Keratinocyte (primary cell): ENCODE results near the gene ABCB9. TPM values are rescaled to one million over a fixed set of nuclear protein-coding genes. Genes with fewer than 3 reads are reported as not detected.

Experiments
- DNase-seq: peaks from one replicate; pipeline ENCODE4 v3.0.0-alpha.2; 2011; ENCODE audit warnings: low read depth, missing footprints, low spot score
- FAIRE-seq: peaks from 2 replicates; lab custom pipeline; 2011; peaks lifted over from hg19 to GRCh38; lab: Jason Lieb, UNC
- H2AFZ ChIP-seq: 2 replicates; pipeline ENCODE4 v1.6.0; 2012; ENCODE audit warnings: low read length, control low read depth, inconsistent platforms; ENCODE audit not compliant: control insufficient read depth
- H3K27ac ChIP-seq: 2 replicates; pipeline ENCODE4 v1.5.1; 2011; ENCODE audit warnings: low read length; ENCODE audit not compliant: control insufficient read depth, insufficient read depth
- H3K27me3 ChIP-seq: 3 replicates; pipeline ENCODE4 v1.6.0; 2011; ENCODE audit warnings: low read length; ENCODE audit not compliant: control insufficient read depth, insufficient read depth; ENCODE audit errors: extremely low read depth
- H3K36me3 ChIP-seq, 2 experiments: 2 replicates in 1 of 2; 3 replicates in 1 of 2; pipeline ENCODE4 v1.5.1; 2011; ENCODE audit warnings: low read length in 2 of 2, mild to moderate bottlenecking in 1 of 2; ENCODE audit not compliant: control insufficient read depth in 2 of 2, insufficient read depth in 2 of 2; ENCODE audit errors: extremely low read depth in 1 of 2
- H3K4me1 ChIP-seq: 3 replicates; pipeline ENCODE4 v1.5.1; 2011; ENCODE audit warnings: low read length; ENCODE audit not compliant: control insufficient read depth, insufficient read depth; ENCODE audit errors: extremely low read depth
- H3K4me2 ChIP-seq: 3 replicates; pipeline ENCODE4 v1.6.0; 2011; ENCODE audit warnings: low read depth, low read length; ENCODE audit not compliant: control insufficient read depth, insufficient read depth; ENCODE audit errors: extremely low read depth
- H3K4me3 ChIP-seq, 3 experiments: fragments of 200-600 bp in 1 of 3; sonication (generic) in 1 of 3; 2 replicates in 2 of 3; 3 replicates in 1 of 3; pipeline ENCODE4 v1.5.1; 2011 to 2016; ENCODE audit warnings: low read length in 3 of 3, mild to moderate bottlenecking in 3 of 3, control low read depth in 2 of 3, inconsistent platforms in 1 of 3, low read depth in 1 of 3, mixed read lengths in 1 of 3, mixed run types in 1 of 3, moderate library complexity in 1 of 3; ENCODE audit not compliant: control insufficient read depth in 2 of 3, insufficient read depth in 2 of 3; ENCODE audit errors: extremely low read depth in 1 of 3
- H3K79me2 ChIP-seq: 2 replicates; pipeline ENCODE4 v1.6.0; 2012; ENCODE audit warnings: low read length; ENCODE audit not compliant: control insufficient read depth, insufficient read depth
- H3K9ac ChIP-seq: 3 replicates; pipeline ENCODE4 v1.6.0; 2011; ENCODE audit warnings: low read length; ENCODE audit not compliant: control insufficient read depth, insufficient read depth; ENCODE audit errors: extremely low read depth
- H3K9me1 ChIP-seq: 3 replicates; pipeline ENCODE4 v1.6.0; 2011; ENCODE audit warnings: low read length; ENCODE audit not compliant: control insufficient read depth, insufficient read depth; ENCODE audit errors: extremely low read depth
- H3K9me3 ChIP-seq: 2 replicates; pipeline ENCODE4 v1.5.1; 2012; ENCODE audit warnings: low read depth, low read length; ENCODE audit not compliant: control insufficient read depth
- H4K20me1 ChIP-seq: 3 replicates; pipeline ENCODE4 v1.6.0; 2011; ENCODE audit warnings: low read length; ENCODE audit not compliant: control insufficient read depth, insufficient read depth; ENCODE audit errors: extremely low read depth
- EZH2 ChIP-seq: IDR thresholded peaks from one replicate; pipeline ENCODE4 v1.6.1; 2012; ENCODE audit warnings: inconsistent platforms, mild to moderate bottlenecking, low read length, moderate library complexity
- dilution Hi-C: fragments of 300-500 bp; cut with MboI; formaldehyde crosslinking; loops from one replicate; pipeline ENCODE4 v1.7.0; 2020; ENCODE audit warnings: low sequenced_read_pairs; ENCODE audit not compliant: extremely low pct_ligation_motif_present
- polyA plus RNA-seq, 5 experiments: library from polyadenylated mRNA; depleted of rRNA in 3 of 5; stranded (reverse) in 3 of 5; stranded (forward) in 1 of 5; unstranded in 1 of 5; fragments of >200 nt; gene quantifications; 1 replicate in 1 of 5; 2 replicates in 3 of 5; 3 replicates in 1 of 5; pipeline versions ENCODE4 v1.2.1 to v1.2.3, GENCODE V29; 2011 to 2012; ENCODE audit warnings: missing spikeins in 2 of 5, low read depth in 1 of 5, low replicate concordance in 1 of 5
- TF ChIP-seq, protein P1 (sequence below), 3 experiments: IDR thresholded peaks in 1 of 3; conservative IDR thresholded peaks in 1 of 3; optimal IDR thresholded peaks in 1 of 3; 2 replicates in 2 of 3; 3 replicates in 1 of 3; pipeline versions ENCODE3 to v1.5.1; 2011; ENCODE audit warnings: low read length in 3 of 3, mild to moderate bottlenecking in 3 of 3, moderate library complexity in 2 of 3, control low read depth in 1 of 3, inconsistent platforms in 1 of 3; ENCODE audit not compliant: insufficient read depth in 2 of 3; ENCODE audit errors: extremely low read depth in 1 of 3

ABCB9 gene
- polyA plus RNA-seq, 1 donor (not counting 4 experiments of a cell fraction or from before 2014, with no cell fraction given), result 4.0 TPM

- no peak for TF ChIP-seq EZH2
- TF ChIP-seq, protein P1, sequence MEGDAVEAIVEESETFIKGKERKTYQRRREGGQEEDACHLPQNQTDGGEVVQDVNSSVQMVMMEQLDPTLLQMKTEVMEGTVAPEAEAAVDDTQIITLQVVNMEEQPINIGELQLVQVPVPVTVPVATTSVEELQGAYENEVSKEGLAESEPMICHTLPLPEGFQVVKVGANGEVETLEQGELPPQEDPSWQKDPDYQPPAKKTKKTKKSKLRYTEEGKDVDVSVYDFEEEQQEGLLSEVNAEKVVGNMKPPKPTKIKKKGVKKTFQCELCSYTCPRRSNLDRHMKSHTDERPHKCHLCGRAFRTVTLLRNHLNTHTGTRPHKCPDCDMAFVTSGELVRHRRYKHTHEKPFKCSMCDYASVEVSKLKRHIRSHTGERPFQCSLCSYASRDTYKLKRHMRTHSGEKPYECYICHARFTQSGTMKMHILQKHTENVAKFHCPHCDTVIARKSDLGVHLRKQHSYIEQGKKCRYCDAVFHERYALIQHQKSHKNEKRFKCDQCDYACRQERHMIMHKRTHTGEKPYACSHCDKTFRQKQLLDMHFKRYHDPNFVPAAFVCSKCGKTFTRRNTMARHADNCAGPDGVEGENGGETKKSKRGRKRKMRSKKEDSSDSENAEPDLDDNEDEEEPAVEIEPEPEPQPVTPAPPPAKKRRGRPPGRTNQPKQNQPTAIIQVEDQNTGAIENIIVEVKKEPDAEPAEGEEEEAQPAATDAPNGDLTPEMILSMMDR (optimal IDR thresholded peaks at IDR 0.05 in 1 of 3, IDR thresholded peaks at IDR 0.05 in 1 of 3, conservative IDR thresholded peaks at IDR 0.05 in 1 of 3; ENCODE audit: extremely low read depth in 1 of 3, insufficient read depth in 2 of 3, low read length in 3 of 3), result no peak
- Histone ChIP-seq H3K4me3 (no peak overlapping the region), H3K9me3 (no peaks in the 10 kb centered on the region), H3K4me2 (no peak overlapping the region), H3K36me3 (peaks cover 3 to 6% of the 10 kb centered on the region in 2 experiments), H2AFZ (no peak overlapping the region), H3K4me1 (no peaks in the 10 kb centered on the region), H4K20me1 (no peaks in the 10 kb centered on the region), H3K9me1 (no peaks in the 10 kb centered on the region), H3K27me3 (no peaks in the 10 kb centered on the region), H3K27ac (no peak overlapping the region), H3K79me2 (no peaks in the 10 kb centered on the region), H3K9ac (no peak overlapping the region)
- DNase-seq (no peak), FAIRE-seq (no peak)
- dilution Hi-C loops, result no loop called here
Measured at GRCh38 chr12:122989225-122989839, 23.1 kb upstream of the ABCB9 start.

GRCh38 chr12:122988612-122989212 is 22.4 kb upstream of the ABCB9 start:
- DNase-seq, result no peak
- Histone ChIP-seq H3K9ac (no peak overlapping the region), H3K4me2 (no peak overlapping the region), H3K9me1 (no peaks in the 10 kb centered on the region), H3K36me3 (peaks cover 3 to 6% of the 10 kb centered on the region in 2 experiments), H3K27ac (no peak overlapping the region), H3K79me2 (no peaks in the 10 kb centered on the region), H3K4me1 (no peaks in the 10 kb centered on the region), H3K4me3 (no peak overlapping the region), H3K9me3 (no peaks in the 10 kb centered on the region), H3K27me3 (no peaks in the 10 kb centered on the region), H4K20me1 (no peaks in the 10 kb centered on the region), H2AFZ (no peak overlapping the region)
- dilution Hi-C loops, result no loop called here
- TF ChIP-seq EZH2, result no peak
- TF ChIP-seq, protein P1 (optimal IDR thresholded peaks at IDR 0.05 in 1 of 3, IDR thresholded peaks at IDR 0.05 in 1 of 3, conservative IDR thresholded peaks at IDR 0.05 in 1 of 3; ENCODE audit: extremely low read depth in 1 of 3, insufficient read depth in 2 of 3, low read length in 3 of 3), result no peak
- FAIRE-seq, result no peak
